ENCODE data around the gene TRAM2. TPM values are rescaled to one million over a fixed set of nuclear protein-coding genes. Genes with fewer than 3 reads are reported as not detected.

TRAM2 gene
- total and polyA plus RNA-seq, 2 of the 13 experiments (the other 11 are each of a cell fraction or from before 2014, with no cell fraction given) = 49.1 to 72.5 TPM

DNA sequence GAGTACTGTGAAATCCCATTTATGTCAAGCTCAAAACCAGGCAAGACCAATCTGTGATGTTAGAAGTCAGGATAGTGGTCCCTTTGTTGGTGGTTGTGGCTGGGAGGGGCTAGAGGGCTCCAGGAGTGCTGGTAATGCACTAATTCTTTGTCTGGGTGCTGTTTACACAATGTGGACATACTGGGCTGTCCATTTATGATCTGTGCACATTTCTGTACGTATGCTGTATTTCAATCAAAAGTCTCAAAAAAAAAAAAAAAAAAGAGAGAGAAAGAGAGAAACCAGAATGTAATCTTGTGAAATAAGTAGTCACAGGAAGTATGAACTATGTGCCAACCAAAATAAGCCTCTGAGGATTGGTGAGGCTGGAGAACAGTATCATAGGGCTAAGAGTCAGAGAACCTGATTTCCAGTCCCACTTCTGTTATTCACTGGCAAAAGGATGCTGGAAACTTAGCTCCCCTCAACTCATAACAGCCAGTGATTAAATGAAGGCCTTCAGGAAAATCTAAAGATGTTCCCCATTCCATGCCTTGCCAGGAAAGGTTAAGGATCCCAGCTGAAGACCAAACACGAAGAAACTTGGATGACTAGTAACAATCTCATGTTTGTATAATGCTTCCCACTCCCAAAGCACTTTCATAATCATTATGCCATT is 19.6 kb upstream of the TRAM2 start:
- in situ Hi-C loops (cut with HindIII; ENCODE audit: extremely low pct_ligation_motif_present, low pct_unique_long_range_greater_than_20kb) = loop anchor here (5.0 kb wide), 2 partner anchors 66 to 179 kb away; no protein-coding TSS in a partner anchor
- intact Hi-C loops (cut with micrococcal nuclease; ENCODE audit: unreplicated experiment) = loop anchor here (1.0 to 5.0 kb wide), 2 partner anchors 79 to 314 kb away; partner anchors contain the start of gene MCM3
- no peaks in the 10 kb centered on the region for H4K20me1 ChIP-seq (ENCODE audit: insufficient read depth, low read length)
- POLR2A ChIA-PET = interaction anchor here (1.1 to 6.6 kb wide), 11 partner anchors 20 to 469 kb away, joined by 3 to 133 read pairs (median 5); partner anchors contain the start of genes EFHC1, FBXO9, GSTA4 and TRAM2
- peak overlapping the region; percentile 73 for H2AFZ ChIP-seq (ENCODE audit: low read length)
- ATAC-seq (peak; percentile 73), FAIRE-seq (peak; percentile 90), DNase-seq (ENCODE audit: low spot score) (peak; percentile 94)
- peaks cover 74% of the 10 kb centered on the region for H3K4me1 ChIP-seq (ENCODE audit: insufficient read depth, low read length)
- H3K9me3 ChIP-seq (ENCODE audit: low read length) = no peaks in the 10 kb centered on the region
- H3K36me3 ChIP-seq (replicated peaks in 1 of 2; ENCODE audit: control insufficient read depth in 1 of 2, insufficient read depth in 2 of 2, low read length in 2 of 2) = no peaks in the 10 kb centered on the region
- peak overlapping the region; percentile 57 for H3K9ac ChIP-seq (ENCODE audit: insufficient read depth, low read depth, low read length)
- no TSS peak for BruUV-seq (replicated peaks)
- CTCF ChIA-PET (ENCODE audit: low intra/inter-chr PET ratio, low total read pairs) = interaction anchor here (1.1 kb wide), 1 partner anchor 20 kb away, joined by 3 read pairs; no protein-coding TSS in a partner anchor
- peak overlapping the region; percentile 84 for H3K4me2 ChIP-seq (ENCODE audit: low read depth, low read length)
- H3K79me2 ChIP-seq (ENCODE audit: insufficient read depth, low read length) = no peaks in the 10 kb centered on the region
- peak overlapping the region in 2 of 3 experiments; percentile 13 to 56; a peak in 2 of 6 replicates for H3K4me3 ChIP-seq (replicated peaks in 1 of 3; ENCODE audit: insufficient read depth in 1 of 3, low read depth in 2 of 3, low read length in 3 of 3)
- peak overlapping the region; percentile 72 for H3K27ac ChIP-seq (ENCODE audit: extremely low read length, insufficient read depth, low read length)
- no peaks in the 10 kb centered on the region for H3K27me3 ChIP-seq (ENCODE audit: control insufficient read depth in 1 of 2, insufficient read depth in 2 of 2, low read length in 2 of 2)
- 8% methylated on average over 2 of the region's 2 CpGs for WGBS (ENCODE audit: low lambda C conversion rate)
- TF ChIP-seq ZSCAN9 (CRISPR knock-in tag; IDR thresholded peaks at IDR 0.05; ENCODE audit: borderline replicate concordance) (peak; percentile 54; the same call in 1 of the 2 replicates), KLF16 (CRISPR knock-in tag; IDR thresholded peaks at IDR 0.05) (no peak; a peak in 1 of 4 replicates), ZEB1 (IDR thresholded peaks at IDR 0.05; ENCODE audit: insufficient replicate concordance, low read depth) (peak; percentile 22), ZNF567 (CRISPR knock-in tag; IDR thresholded peaks at IDR 0.05; ENCODE audit: borderline replicate concordance) (no peak), ATF7-NPFF (CRISPR knock-in tag; IDR thresholded peaks at IDR 0.05; ENCODE audit: low read depth) (no peak), ATM (IDR thresholded peaks at IDR 0.05; ENCODE audit: borderline replicate concordance) (no peak), RXRB (CRISPR knock-in tag; IDR thresholded peaks at IDR 0.05; ENCODE audit: borderline replicate concordance) (peak; percentile 17; the same call in 1 of the 2 replicates), FOXO1 (CRISPR knock-in tag; IDR thresholded peaks at IDR 0.05) (0 out of 2 replicates have a peak, but pooled peaks have one; percentile 19), ZBTB7B (CRISPR knock-in tag; IDR thresholded peaks at IDR 0.05) (peak; percentile 56; the same call in 1 of the 2 replicates), MTA3 (CRISPR knock-in tag; IDR thresholded peaks at IDR 0.05) (no peak), SOX6 (IDR thresholded peaks at IDR 0.05) (no peak), SOX6 (CRISPR knock-in tag; IDR thresholded peaks at IDR 0.05) (peak; percentile 70; the same call in 1 of the 2 replicates), HOXA3 (CRISPR knock-in tag; IDR thresholded peaks at IDR 0.05) (no peak; the same call in 1 of the 2 replicates), HMG20A (CRISPR knock-in tag; IDR thresholded peaks at IDR 0.05; ENCODE audit: borderline replicate concordance) (peak; percentile 12)
- TF ChIP-seq, protein P1, sequence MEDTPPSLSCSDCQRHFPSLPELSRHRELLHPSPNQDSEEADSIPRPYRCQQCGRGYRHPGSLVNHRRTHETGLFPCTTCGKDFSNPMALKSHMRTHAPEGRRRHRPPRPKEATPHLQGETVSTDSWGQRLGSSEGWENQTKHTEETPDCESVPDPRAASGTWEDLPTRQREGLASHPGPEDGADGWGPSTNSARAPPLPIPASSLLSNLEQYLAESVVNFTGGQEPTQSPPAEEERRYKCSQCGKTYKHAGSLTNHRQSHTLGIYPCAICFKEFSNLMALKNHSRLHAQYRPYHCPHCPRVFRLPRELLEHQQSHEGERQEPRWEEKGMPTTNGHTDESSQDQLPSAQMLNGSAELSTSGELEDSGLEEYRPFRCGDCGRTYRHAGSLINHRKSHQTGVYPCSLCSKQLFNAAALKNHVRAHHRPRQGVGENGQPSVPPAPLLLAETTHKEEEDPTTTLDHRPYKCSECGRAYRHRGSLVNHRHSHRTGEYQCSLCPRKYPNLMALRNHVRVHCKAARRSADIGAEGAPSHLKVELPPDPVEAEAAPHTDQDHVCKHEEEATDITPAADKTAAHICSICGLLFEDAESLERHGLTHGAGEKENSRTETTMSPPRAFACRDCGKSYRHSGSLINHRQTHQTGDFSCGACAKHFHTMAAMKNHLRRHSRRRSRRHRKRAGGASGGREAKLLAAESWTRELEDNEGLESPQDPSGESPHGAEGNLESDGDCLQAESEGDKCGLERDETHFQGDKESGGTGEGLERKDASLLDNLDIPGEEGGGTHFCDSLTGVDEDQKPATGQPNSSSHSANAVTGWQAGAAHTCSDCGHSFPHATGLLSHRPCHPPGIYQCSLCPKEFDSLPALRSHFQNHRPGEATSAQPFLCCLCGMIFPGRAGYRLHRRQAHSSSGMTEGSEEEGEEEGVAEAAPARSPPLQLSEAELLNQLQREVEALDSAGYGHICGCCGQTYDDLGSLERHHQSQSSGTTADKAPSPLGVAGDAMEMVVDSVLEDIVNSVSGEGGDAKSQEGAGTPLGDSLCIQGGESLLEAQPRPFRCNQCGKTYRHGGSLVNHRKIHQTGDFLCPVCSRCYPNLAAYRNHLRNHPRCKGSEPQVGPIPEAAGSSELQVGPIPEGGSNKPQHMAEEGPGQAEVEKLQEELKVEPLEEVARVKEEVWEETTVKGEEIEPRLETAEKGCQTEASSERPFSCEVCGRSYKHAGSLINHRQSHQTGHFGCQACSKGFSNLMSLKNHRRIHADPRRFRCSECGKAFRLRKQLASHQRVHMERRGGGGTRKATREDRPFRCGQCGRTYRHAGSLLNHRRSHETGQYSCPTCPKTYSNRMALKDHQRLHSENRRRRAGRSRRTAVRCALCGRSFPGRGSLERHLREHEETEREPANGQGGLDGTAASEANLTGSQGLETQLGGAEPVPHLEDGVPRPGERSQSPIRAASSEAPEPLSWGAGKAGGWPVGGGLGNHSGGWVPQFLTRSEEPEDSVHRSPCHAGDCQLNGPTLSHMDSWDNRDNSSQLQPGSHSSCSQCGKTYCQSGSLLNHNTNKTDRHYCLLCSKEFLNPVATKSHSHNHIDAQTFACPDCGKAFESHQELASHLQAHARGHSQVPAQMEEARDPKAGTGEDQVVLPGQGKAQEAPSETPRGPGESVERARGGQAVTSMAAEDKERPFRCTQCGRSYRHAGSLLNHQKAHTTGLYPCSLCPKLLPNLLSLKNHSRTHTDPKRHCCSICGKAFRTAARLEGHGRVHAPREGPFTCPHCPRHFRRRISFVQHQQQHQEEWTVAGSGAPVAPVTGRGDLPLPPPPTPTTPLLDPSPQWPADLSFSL (CRISPR knock-in tag; IDR thresholded peaks at IDR 0.05) = no peak
- TF ChIP-seq, protein P2, sequence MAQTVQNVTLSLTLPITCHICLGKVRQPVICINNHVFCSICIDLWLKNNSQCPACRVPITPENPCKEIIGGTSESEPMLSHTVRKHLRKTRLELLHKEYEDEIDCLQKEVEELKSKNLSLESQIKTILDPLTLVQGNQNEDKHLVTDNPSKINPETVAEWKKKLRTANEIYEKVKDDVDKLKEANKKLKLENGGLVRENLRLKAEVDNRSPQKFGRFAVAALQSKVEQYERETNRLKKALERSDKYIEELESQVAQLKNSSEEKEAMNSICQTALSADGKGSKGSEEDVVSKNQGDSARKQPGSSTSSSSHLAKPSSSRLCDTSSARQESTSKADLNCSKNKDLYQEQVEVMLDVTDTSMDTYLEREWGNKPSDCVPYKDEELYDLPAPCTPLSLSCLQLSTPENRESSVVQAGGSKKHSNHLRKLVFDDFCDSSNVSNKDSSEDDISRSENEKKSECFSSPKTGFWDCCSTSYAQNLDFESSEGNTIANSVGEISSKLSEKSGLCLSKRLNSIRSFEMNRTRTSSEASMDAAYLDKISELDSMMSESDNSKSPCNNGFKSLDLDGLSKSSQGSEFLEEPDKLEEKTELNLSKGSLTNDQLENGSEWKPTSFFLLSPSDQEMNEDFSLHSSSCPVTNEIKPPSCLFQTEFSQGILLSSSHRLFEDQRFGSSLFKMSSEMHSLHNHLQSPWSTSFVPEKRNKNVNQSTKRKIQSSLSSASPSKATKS (CRISPR knock-in tag; IDR thresholded peaks at IDR 0.05) = no peak

Measured in HepG2 (cell line).